OCI-LY7 (cell line): Measurements from ENCODE around the gene ARMC12.

Experiments
- CTCF ChIP-seq: fragments of 200-600 bp; sonication (generic); conservative IDR thresholded peaks from 2 replicates; pipeline ENCODE4 v1.5.1; 2014; ENCODE audit warnings: mild to moderate bottlenecking, antibody characterized with exemption, low read length, moderate library complexity, mixed read lengths
- EZH2phosphoT487 ChIP-seq: fragments of 200-600 bp; sonication (generic); IDR thresholded peaks from 2 replicates; pipeline ENCODE4 v1.6.1; 2018; ENCODE audit warnings: low read depth, borderline replicate concordance, mild to moderate bottlenecking, mixed run types, antibody characterized with exemption, low read length, moderate library complexity, mixed read lengths

DNA sequence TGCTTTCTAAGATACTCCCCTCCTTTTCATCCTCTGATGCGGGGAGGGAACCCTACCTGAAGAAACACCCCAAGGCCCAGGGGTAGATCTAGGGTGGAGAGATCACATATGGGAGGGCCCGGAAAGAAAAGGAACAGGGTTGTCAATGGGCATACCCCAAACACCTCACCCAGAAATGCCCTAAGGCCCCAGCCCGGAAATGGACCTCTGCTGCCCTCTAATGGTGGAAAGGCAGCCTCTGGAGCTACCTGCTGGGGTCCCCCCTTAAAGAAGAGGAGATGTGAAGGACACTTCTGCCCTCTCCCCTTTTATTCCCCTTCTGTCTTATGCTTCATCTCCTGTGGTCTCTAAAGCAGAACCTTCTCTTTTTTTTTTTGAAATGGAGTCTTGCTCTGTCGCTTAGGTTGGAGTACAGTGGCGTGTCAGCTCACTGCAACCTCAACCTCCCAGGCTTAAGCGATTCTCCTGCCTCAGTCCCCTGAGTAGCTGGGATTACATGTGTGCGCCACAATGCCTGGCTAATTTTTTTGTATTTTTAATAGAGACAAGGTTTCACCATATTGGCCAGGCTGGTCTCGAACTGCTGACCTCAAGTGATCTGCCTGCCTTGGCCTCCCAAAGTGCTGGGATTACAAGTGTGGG lies 458 bp upstream of the ARMC12 start:
- TF ChIP-seq CTCF (peak; percentile 98), EZH2phosphoT487 (no peak)
